AG04449 (cell line): ENCODE results near the gene ZDHHC21.

Experiments used
- CTCF ChIA-PET: fragments of 350-600 bp; formaldehyde crosslinking; extraction: SDS; loops from one replicate; lab custom pipeline; 2021; ENCODE audit warnings: antibody characterized with exemption; lab: Yijun Ruan, JAX
- POLR2A ChIA-PET: fragments of 400-600, 350-600 bp; formaldehyde crosslinking; extraction: SDS; loops from one replicate; lab custom pipeline; 2020; ENCODE audit warnings: antibody characterized with exemption, inconsistent platforms; lab: Yijun Ruan, JAX
- DNase-seq: peaks from one replicate; pipeline ENCODE4 v3.0.0-alpha.2; 2010; ENCODE audit warnings: low read depth, low spot score
- H3K4me3 ChIP-seq: 2 replicates; pipeline ENCODE4 v1.5.1; 2011; ENCODE audit warnings: low read depth, mild to moderate bottlenecking, control low read depth, low read length
- TF ChIP-seq, protein P1 (sequence below): IDR thresholded peaks from one replicate; pipeline ENCODE4 v1.5.1; 2011; ENCODE audit warnings: mild to moderate bottlenecking, moderate library complexity, low read length, control low read depth, inconsistent platforms; ENCODE audit not compliant: insufficient read depth; ENCODE audit errors: missing control alignments

The ZDHHC21 gene

DNA sequence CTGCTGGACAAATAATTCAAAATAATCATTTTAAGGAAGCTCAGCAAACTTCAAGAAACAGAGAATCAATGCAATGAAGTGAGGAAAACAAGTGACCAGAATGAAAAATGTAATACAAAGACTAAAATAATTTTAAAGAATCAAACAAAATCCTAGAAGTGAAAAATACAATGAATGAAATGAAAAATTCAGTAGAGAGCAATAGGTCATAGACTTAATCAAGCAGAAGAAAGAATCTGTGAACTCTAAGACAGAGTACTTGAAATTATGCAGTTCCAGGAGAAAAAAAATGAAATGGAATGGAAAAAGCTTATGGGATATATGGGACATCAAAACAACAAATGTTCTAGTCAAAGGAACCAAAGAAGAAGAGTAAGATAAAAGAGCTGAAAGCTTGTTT lies 11.8 kb upstream of the ZDHHC21 start:
- no peak for DNase-seq
- TF ChIP-seq, protein P1, sequence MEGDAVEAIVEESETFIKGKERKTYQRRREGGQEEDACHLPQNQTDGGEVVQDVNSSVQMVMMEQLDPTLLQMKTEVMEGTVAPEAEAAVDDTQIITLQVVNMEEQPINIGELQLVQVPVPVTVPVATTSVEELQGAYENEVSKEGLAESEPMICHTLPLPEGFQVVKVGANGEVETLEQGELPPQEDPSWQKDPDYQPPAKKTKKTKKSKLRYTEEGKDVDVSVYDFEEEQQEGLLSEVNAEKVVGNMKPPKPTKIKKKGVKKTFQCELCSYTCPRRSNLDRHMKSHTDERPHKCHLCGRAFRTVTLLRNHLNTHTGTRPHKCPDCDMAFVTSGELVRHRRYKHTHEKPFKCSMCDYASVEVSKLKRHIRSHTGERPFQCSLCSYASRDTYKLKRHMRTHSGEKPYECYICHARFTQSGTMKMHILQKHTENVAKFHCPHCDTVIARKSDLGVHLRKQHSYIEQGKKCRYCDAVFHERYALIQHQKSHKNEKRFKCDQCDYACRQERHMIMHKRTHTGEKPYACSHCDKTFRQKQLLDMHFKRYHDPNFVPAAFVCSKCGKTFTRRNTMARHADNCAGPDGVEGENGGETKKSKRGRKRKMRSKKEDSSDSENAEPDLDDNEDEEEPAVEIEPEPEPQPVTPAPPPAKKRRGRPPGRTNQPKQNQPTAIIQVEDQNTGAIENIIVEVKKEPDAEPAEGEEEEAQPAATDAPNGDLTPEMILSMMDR, result no peak
- no peak overlapping the region for H3K4me3 ChIP-seq
- ChIA-PET CTCF (no interaction called here), POLR2A (no interaction called here)

DNA sequence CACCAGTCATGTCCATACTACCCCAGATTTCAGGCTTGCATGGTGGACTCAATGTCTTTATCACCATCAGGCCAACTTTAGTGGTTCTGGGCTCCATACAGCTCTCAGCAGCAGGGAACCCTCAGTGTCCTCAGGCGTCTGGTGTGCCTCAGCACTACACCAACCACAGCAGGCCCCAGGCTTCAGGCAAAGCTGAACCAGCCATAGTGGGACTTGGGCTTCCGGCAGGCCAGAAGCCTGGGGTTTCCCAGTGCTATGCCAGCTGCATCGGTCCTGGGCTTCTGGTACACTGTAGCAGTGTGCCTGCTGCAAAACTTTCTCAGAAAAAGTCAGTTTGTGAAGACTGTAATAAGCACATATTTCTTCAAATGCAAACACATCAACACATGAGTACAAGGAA lies 11.0 kb upstream of the ZDHHC21 start:
- DNase-seq, result no peak
- CTCF ChIA-PET, result no interaction called here
- POLR2A ChIA-PET, result no interaction called here
- no peak overlapping the region for H3K4me3 ChIP-seq
- TF ChIP-seq, protein P1, result no peak

DNA sequence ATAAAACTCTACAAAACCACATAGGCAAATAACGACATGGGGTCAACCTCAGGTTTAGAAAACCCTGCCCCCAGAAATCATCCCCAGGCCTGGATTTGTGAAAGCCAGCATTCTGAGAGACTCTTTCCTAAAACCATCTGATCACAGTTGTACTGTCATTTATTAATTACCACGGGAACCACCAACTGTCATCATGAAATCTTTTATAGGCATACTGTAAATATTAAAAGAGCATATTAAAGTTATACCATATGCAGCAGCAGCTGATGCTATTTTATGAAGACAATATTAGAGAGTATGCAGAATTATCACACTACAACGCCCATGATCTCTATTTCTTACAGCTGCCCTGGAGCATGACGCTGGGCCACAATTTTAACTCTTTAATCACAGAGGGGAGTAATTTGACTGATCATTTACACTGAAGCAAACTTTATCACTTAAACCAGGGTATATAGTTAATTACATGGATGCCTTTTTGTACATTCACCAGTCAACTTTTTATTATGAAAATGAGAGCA lies 9.0 kb upstream of the ZDHHC21 start:
- CTCF ChIA-PET, result no interaction called here
- TF ChIP-seq, protein P1, result no peak

DNA sequence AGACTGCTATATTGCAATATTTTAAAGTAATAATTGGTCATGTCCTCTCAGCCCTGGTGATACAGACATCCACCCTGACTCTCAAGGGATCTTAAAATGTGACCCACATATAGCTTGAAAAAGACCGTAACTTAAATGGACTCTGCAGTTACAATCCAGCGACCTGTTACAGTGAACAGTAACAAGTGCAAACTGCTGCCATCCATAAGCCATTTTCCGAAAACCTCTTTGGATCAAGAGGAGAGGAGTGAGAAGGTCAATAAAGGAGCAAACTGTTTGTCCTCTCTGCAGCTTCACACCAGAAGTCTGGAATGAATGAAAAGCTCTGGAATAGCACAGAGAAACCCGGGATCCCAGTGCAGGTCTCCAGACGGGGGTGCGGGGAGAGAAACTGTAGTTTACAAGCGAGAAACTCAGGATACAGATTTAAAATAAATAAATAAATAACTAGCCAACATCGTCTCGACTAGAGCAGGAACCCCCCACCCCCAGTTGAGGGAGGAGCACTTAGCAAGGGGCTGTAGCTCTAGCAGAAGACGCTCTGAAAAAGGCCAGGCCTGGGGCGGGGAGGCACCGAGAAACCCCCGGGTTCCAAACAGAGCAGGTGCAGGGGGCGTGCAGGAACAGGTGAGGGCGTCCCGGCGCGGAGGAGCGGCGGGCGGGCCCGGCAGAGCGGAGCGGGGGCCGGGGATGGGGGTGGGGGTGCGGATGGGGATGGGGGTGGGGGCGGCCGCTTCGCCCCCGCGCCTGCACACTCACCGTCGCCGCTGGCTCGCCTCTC lies 572 bp downstream of the ZDHHC21 start:
- ChIA-PET POLR2A (no interaction called here), CTCF (interaction anchor here (0.9 to 2.3 kb wide), 5 partner anchors 9 to 76 kb away, joined by 3 to 7 read pairs (median 6); no protein-coding TSS in a partner anchor)
- H3K4me3 ChIP-seq, result peak overlapping the region; percentile 84
- no peak for DNase-seq
- TF ChIP-seq, protein P1, result no peak

More for the DNA sequence above, 9.0 kb upstream of the ZDHHC21 start:
- H3K4me3 ChIP-seq, result no peak overlapping the region
- no peak for DNase-seq
- POLR2A ChIA-PET, result no interaction called here

DNA sequence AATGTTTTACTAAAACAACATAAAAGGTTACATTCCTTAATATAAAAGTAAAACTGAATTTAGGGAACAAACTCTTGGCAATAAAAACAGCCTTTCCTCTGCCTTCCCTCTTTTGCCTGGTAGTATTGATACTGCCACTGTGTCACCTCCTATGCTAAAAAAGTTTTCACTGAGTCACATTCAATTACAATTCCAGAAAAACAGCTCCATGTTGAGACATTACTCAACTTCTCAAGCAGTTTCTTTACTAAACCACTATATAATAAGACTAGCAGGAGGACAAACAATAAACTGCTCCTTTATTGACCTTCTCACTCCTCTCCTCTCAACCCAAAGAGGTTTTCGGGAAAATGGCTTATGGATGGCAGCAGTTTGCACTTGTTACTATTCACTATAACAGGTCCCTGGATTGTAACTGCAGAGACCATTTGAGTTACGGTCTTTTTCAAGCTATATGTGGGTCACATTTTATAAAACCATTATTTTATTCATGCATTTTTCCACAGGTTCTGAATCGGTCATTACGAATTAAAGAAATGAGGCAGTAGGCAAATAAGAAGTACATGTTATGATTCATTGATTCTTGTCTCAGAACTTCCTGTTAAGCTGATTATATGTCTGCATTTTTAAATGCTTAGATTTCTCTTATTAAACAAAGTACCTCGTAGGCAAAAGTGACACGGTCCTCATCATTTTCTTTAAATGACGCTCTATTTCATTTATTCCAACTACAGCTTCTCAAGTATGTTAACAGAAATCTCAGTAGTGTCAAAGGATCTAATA lies 2.1 kb downstream of the ZDHHC21 start:
- ChIA-PET POLR2A (no interaction called here), CTCF (interaction anchor here (1.4 to 2.3 kb wide), 4 partner anchors 19 to 77 kb away, joined by 4 to 7 read pairs (median 6); no protein-coding TSS in a partner anchor)
- H3K4me3 ChIP-seq, result no peak overlapping the region
- TF ChIP-seq, protein P1, result no peak
- DNase-seq, result no peak

DNA sequence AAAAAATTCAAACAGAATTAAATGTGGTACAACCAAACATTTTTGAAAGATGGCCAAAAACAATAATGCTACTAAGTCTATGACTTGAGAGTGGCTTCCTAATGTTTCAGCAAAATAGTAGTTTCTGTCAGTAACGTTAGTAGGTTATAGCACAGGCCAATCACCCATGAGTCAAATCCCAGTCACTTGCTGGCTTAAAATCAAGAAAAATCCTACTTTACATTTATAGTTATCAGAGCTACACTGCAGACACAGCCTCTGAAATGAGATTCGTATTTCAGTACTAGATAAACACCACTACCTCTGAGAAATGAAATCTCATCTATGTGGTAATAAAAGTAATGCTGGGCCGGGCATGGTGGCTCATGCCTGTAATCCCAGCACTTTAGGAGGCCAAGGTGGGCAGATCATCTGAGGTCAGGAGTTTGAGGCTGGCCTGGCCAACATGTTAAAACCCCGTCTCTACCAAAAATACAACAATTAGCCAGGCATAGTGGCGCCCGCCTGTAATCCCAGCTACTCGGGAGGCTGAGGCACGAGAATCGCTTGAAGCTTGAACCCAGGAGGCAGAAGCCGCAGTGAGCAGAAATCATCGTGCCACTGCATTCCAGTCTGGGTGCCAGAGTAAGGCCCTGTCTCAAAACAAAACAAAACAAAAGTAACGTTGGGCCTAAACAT lies 6.1 kb downstream of the ZDHHC21 start:
- POLR2A ChIA-PET, result no interaction called here
- DNase-seq, result peak; percentile 29
- CTCF ChIA-PET, result no interaction called here

More for the DNA sequence above, 6.1 kb downstream of the ZDHHC21 start:
- TF ChIP-seq, protein P1, result no peak
- H3K4me3 ChIP-seq, result no peak overlapping the region
